Bladder microvascular endothelial cell (primary cell): ENCODE measurements around the gene MST1. TPM values are rescaled to one million over a fixed set of nuclear protein-coding genes. Genes with fewer than 3 reads are reported as not detected.

Experiments
- total RNA-seq: library from RNA; depleted of rRNA; stranded (reverse); fragments of >200 nt; gene quantifications from 2 replicates; pipeline ENCODE4 v1.2.3, GENCODE V29; 2014

MST1 gene
- 1.1 and 4.0 TPM in 2 replicates for total RNA-seq

DNA sequence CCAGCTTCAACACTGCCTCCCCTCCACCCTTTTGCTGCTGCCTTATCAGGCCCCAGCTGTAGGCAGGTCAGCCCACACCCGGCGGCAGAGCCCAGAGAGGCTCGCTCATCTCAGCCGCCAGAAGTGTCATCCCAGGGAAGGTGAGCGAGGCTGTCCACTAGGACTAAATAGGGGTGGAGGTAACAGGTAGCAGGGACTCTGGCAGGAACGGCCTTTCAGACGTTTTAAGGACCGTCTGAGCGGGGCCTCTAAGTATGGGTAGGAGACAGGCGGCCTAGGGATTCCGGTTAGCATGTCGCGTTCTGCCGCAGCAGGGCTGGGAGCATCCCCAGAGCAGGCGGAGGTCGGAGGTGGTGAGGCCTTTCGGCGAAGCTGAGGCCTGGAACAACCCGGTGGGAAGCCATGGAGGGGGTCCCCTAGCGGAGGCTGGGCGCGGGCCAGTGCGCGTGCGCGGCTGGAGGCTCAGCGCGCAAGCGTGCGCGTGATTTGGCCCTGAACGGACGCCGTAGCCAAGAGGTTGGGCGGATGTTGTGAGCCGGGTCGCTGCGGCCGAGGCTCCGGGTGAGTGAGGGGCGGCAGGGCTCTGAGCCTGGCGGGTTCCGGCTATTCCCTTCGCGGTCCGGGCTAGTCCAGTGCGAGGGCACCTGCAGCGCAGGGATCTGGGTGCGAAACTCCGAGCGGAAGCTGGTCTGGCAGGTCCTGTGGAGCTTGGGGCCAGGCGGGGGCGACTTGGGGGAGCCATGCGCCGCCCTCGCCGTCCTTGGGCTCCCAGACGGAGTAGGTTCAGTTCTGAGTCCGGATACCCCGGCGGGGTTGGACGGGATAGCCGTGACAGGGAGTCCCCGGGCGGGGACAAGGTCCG, at the start of gene MST1, which contains the start of gene RNF123:
TSS of gene MST1 (minus strand) at position 429 of the 862 bp plus-strand sequence. CDS start 783 bp downstream, outside the sequence.
TSS of gene RNF123 (plus strand) at position 512 of the 862 bp plus-strand sequence. CDS start 1,609 bp downstream, outside the sequence.

GRCh38 chr3:49723628-49724551, 34.6 kb upstream of the MST1 start, which contains the start of gene GMPPB:
GMPPB (minus strand) TSS chr3:49723951; CDS start chr3:49723726, 225 bp downstream.

DNA sequence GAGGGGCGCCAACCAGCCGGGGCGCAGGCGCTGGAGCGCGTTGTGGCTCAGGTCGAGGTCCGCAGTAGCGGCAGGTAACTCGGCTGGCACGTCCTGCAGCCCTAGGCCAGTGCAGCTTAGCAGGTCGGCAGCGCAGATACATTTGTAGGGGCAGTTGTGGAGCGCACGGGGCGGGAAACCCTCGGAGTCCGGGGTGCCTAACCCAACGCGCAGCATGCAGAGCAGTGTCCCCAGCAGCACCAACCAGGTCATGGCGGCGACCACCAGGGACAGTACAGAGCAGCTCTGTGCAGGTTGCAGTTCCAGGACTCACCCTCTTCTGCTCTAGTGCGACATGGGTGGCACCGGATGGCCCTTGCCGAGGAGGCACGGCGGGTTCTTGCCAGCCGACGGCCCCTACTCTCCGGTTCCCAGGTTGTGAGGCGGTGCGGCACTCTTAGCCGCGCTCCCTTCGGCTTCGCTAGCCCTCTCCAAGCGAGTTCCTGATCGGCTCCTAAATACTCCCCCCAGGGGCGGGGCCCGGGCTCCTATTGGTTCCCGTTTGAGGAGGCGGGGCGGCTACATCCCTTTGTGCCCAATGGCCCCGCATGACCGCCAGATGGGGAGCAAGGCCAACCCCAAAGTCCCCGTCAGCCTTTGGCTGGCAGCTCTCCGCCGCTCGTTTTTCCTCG, 30.1 kb upstream of the MST1 start, which contains the start of gene AMIGO3:
TSS of gene AMIGO3 (minus strand) at position 471 of the 671 bp plus-strand sequence. CDS start at position 252, 219 bp downstream.

DNA sequence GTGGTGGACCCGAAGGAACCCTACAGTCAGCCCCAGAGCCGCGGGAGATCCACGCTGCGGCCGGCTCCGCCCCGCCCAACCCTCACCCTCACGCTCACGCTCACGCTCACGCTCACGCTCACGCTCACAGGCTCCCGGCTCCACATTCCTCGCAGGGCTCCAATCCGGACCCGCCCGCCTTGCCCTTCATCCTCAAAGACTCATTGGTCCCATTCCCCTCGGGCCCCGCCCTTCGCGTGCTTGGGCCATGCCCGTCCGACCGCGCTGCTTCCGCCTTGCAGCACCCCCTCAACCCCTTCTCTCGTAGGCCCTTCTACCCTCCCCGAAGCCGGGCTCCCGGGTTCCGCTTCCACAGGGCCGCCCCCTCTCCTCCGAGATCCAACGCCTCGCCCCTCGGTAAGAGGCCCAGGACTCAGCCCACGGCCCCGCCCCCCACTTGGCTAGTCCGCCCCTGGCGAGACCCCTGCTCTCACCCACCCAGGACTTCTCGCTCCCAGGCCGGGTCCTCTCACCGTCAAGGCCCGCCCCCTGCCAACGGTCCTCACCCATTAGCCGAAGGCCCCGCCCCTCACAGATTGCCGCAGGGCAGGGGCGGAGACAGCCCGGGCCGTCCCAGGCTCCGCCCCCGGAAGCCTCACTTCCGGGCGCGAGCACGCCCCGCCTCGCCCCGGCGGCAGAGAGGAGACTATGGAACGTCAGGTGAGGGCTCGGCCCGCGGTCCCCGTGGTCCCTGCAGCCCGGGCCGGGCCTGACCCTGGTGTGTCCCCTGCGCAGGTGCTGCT, 15.4 kb downstream of the MST1 start, which contains the start of gene APEH:
TSS of gene APEH (plus strand) at position 637 of the 782 bp plus-strand sequence. CDS start at position 688, 51 bp downstream.

Other genes with a start within 250 kb of the MST1 start
- 23.2 and 53.4 TPM in 2 replicates for gene DAG1, start 219.2 kb downstream of the MST1 start, total RNA-seq
- under 0.01 and 0.06 TPM in 2 replicates for gene BSN, start 135.0 kb downstream of the MST1 start, total RNA-seq
- gene APEH, start 15.1 kb downstream of the MST1 start, total RNA-seq, result 86.5 and 87.7 TPM in 2 replicates
- gene RNF123, start 83 bp upstream of the MST1 start, total RNA-seq, result 17.2 and 37.1 TPM in 2 replicates
- not detected in 2 replicates for gene AMIGO3, start 30.2 kb upstream of the MST1 start, total RNA-seq
- gene GMPPB, start 34.5 kb upstream of the MST1 start, total RNA-seq, result 22.8 and 39.5 TPM in 2 replicates
- 34.6 and 66.0 TPM in 2 replicates for gene IP6K1, start 97.1 kb upstream of the MST1 start, total RNA-seq
- gene CDHR4, start 110.4 kb upstream of the MST1 start, total RNA-seq, result not detected in 2 replicates
- 15.4 and 38.2 TPM in 2 replicates for gene INKA1, start 113.8 kb upstream of the MST1 start, total RNA-seq
- 42.7 and 44.2 TPM in 2 replicates for gene UBA7, start 124.5 kb upstream of the MST1 start, total RNA-seq
- 5.2 and 6.0 TPM in 2 replicates for gene TRAIP, start 167.1 kb upstream of the MST1 start, total RNA-seq
- gene CAMKV, start 180.4 kb upstream of the MST1 start, total RNA-seq, result not detected in 2 replicates
- 0.81 and 1.0 TPM in 2 replicates for gene MST1R, start 214.4 kb upstream of the MST1 start, total RNA-seq
- 9.4 and 16.9 TPM in 2 replicates for gene MON1A, start 240.3 kb upstream of the MST1 start, total RNA-seq